Thoracic aorta (tissue), 2 donors: Measurements from ENCODE around the gene MIS18A. TPM values are rescaled to one million over a fixed set of nuclear protein-coding genes. Genes with fewer than 3 reads are reported as not detected.
"Not testable (repeated sequence)": the region's sequence is repeated elsewhere in the genome, so short reads cannot be mapped to it uniquely, and the experiment has no call there.

Experiments
- ATAC-seq: fragments of 150-250 bp; one replicate; pipeline ENCODE4 v1.8.0; 2017; ENCODE audit warnings: low read depth; ENCODE audit not compliant: insufficient number of reproducible peaks, low FRiP score
- DNase-seq: peaks from one replicate; pipeline ENCODE4 v3.0.0-alpha.2; 2020; ENCODE audit warnings: low spot score
- H3K27ac ChIP-seq, 2 donors: fragments of 200-600 bp; sonication (generic); 1 replicate in 1 of 2; 2 replicates in 1 of 2; pipeline ENCODE4 v1.5.1; 2016; ENCODE audit warnings: mild to moderate bottlenecking in 2 of 2, moderate library complexity in 2 of 2
- H3K27me3 ChIP-seq: fragments of 200-600 bp; sonication (generic); replicated peaks from 2 replicates; pipeline ENCODE4 v1.6.0; 2016; ENCODE audit warnings: mild to moderate bottlenecking; ENCODE audit not compliant: insufficient read depth
- H3K36me3 ChIP-seq: fragments of 200-600 bp; sonication (generic); one replicate; pipeline ENCODE4 v1.5.1; 2016
- H3K4me1 ChIP-seq, 2 donors: fragments of 200-600 bp; sonication (generic); 1 replicate in 1 of 2; 2 replicates in 1 of 2; pipeline versions ENCODE4 v1.5.1 to v1.6.0; 2016; ENCODE audit warnings: low read depth in 2 of 2, mild to moderate bottlenecking in 1 of 2; ENCODE audit not compliant: control insufficient read depth in 1 of 2
- H3K4me3 ChIP-seq: fragments of 200-600 bp; sonication (generic); 2 replicates; pipeline ENCODE4 v1.5.1; 2016; ENCODE audit warnings: mild to moderate bottlenecking
- H3K9me3 ChIP-seq: fragments of 200-600 bp; sonication (generic); 2 replicates; pipeline ENCODE4 v1.5.1; 2016
- total RNA-seq, 2 donors: library from RNA; depleted of rRNA; stranded (reverse); fragments of >200 nt; gene quantifications; one replicate each; pipeline versions ENCODE4 v1.1.0 to v1.2.3, GENCODE V29; 2016
- TF ChIP-seq, protein P1 (sequence below): fragments of 200-600 bp; sonication (generic); IDR thresholded peaks from one replicate; pipeline ENCODE4 v1.5.1; 2019; ENCODE audit warnings: antibody characterized with exemption

Gene MIS18A
- total RNA-seq, 2 donors from 2014 or later: 3.7 to 4.6 TPM

DNA sequence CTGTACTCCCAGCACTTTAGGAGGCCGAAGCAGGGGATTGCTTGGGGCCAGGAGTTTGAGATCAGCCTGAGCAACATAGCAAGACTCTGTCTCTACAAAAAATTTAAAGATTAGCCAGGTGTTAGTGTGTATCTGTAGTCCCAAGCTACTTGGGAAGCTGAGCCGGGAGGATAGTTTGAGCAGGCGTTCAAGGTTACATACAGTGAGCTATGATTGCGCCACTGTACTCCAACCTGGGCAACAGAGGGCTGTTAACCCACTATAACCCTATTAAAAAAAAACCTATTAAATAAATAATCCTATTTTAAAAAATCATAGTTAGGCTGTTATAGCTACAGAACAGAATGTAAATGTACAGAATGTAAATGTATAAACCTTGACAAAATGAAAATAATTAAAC is 2.2 kb downstream of the MIS18A start:
- TF ChIP-seq, protein P1, sequence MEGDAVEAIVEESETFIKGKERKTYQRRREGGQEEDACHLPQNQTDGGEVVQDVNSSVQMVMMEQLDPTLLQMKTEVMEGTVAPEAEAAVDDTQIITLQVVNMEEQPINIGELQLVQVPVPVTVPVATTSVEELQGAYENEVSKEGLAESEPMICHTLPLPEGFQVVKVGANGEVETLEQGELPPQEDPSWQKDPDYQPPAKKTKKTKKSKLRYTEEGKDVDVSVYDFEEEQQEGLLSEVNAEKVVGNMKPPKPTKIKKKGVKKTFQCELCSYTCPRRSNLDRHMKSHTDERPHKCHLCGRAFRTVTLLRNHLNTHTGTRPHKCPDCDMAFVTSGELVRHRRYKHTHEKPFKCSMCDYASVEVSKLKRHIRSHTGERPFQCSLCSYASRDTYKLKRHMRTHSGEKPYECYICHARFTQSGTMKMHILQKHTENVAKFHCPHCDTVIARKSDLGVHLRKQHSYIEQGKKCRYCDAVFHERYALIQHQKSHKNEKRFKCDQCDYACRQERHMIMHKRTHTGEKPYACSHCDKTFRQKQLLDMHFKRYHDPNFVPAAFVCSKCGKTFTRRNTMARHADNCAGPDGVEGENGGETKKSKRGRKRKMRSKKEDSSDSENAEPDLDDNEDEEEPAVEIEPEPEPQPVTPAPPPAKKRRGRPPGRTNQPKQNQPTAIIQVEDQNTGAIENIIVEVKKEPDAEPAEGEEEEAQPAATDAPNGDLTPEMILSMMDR: no peak
- H3K27ac ChIP-seq: no peak overlapping the region

DNA sequence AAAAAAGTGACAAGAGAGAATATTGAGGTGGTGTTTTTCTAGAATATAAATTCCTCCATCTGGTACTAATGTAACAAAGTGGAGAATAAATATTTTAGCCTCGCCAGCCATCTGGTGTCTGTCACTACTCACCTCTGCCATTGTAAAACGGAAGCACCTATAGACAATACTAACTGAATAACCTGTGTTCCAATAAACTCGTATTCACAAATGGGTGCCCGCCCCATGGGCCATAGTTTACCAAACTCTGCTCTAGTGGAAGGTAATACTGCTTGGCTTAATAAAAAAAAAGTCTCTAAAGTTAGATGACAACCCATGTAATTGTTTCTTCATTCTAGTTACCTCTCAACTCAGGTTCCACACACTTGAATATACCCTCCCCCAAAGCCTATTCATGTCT is 8.1 kb downstream of the MIS18A start:
- no peak overlapping the region for H3K4me3 ChIP-seq
- H3K9me3 ChIP-seq: no peaks in the 10 kb centered on the region
- H3K36me3 ChIP-seq: peaks cover 5% of the 10 kb centered on the region
- H3K27me3 ChIP-seq: no peaks in the 10 kb centered on the region
- ATAC-seq (no peak), DNase-seq (no peak)
- H3K27ac ChIP-seq: no peak overlapping the region
- H3K4me1 ChIP-seq: no peaks in the 10 kb centered on the region
- TF ChIP-seq, protein P1: no peak

More for the DNA sequence above, 2.2 kb downstream of the MIS18A start:
- Histone ChIP-seq H3K27me3 (no peaks in the 10 kb centered on the region), H3K4me3 (no peak overlapping the region), H3K9me3 (no peaks in the 10 kb centered on the region), H3K4me1 (peaks cover 10 to 17% of the 10 kb centered on the region in 2 donors), H3K36me3 (no peaks in the 10 kb centered on the region)
- DNase-seq (no peak), ATAC-seq (no peak)

GRCh38 chr21:32265321-32265720 is 13.5 kb downstream of the MIS18A start:
- not testable (repeated sequence) for H3K27ac ChIP-seq, H3K4me1 ChIP-seq, H3K9me3 ChIP-seq, DNase-seq, H3K4me3 ChIP-seq, ATAC-seq, H3K36me3 ChIP-seq, H3K27me3 ChIP-seq

DNA sequence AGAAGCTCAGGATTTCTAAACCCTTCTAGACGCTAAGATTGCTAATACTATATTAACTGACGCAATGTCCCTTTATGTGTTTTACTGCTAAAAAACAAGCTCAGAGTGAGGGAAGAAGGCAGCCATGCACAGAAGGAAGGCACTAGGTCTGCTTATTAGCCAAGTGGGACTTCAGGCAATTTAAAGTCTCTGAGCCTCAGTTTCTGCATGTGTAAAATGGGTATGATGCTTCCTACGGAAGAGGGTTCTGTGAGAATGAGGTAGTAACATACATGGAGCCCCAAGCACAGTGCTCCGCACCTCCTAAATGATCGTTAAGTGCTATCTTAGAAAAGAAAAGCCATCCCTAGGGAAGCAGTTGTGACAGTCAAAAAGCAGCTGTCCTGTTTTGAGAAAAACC is 16.9 kb downstream of the MIS18A start:
- no peak for DNase-seq
- TF ChIP-seq, protein P1: no peak
- H3K4me1 ChIP-seq: peaks cover 3 to 13% of the 10 kb centered on the region in 2 donors
- H3K27ac ChIP-seq: no peak overlapping the region
- no peaks in the 10 kb centered on the region for H3K9me3 ChIP-seq
- peaks cover under 1% of the 10 kb centered on the region for H3K36me3 ChIP-seq
- ATAC-seq: no peak
- no peaks in the 10 kb centered on the region for H3K27me3 ChIP-seq
- H3K4me3 ChIP-seq: no peak overlapping the region

DNA sequence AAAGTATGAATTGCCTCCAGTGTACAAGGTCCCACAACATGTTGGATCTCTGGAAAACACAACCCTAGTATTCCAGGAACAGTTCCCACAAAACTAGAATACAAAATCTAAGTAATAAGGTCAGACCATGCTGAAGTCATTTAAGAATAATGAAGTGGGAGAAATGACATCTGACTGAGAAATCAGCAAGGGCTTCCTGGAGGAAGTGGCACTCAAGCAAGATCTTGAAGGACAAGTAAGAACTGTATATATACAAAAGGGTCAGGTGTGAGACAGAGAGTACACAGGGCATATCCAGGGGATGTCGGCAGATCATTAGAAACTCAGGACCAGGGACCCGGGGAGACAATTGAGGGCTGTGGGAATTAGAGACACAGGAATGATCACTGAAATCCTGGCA is 18.7 kb downstream of the MIS18A start:
- Histone ChIP-seq H3K27me3 (no peaks in the 10 kb centered on the region), H3K4me1 (peaks cover 3 to 20% of the 10 kb centered on the region in 2 donors), H3K27ac (no peak overlapping the region), H3K9me3 (no peaks in the 10 kb centered on the region), H3K4me3 (no peak overlapping the region), H3K36me3 (no peaks in the 10 kb centered on the region)
- ATAC-seq (no peak), DNase-seq (no peak)
- TF ChIP-seq, protein P1: no peak

GRCh38 chr21:32258786-32259048 is 20.1 kb downstream of the MIS18A start:
- H3K4me1 ChIP-seq: peaks cover 4 to 25% of the 10 kb centered on the region in 2 donors
- not testable (repeated sequence) for ATAC-seq, H3K27ac ChIP-seq, H3K27me3 ChIP-seq, H3K9me3 ChIP-seq, H3K36me3 ChIP-seq, DNase-seq, H3K4me3 ChIP-seq
